MCF 10A (cell line): ENCODE measurements around the gene TBCD. TPM values are rescaled to one million over a fixed set of nuclear protein-coding genes. Genes with fewer than 3 reads are reported as not detected.

Source experiments
- BruUV-seq: library from RNA; stranded (reverse); fragments of 400-500 nt; replicated peaks from 2 replicates; lab custom pipeline; 2021; lab: Mats Ljungman, UMichigan
- CTCF ChIA-PET: fragments of 300-600 bp; sonication (Branson Sonifier 250); formaldehyde crosslinking; extraction: SDS; loops from one replicate; lab custom pipeline; 2021; ENCODE audit warnings: antibody characterized with exemption, inconsistent platforms; lab: Yijun Ruan, JAX
- POLR2A ChIA-PET: fragments of 300-600, 350-650 bp; sonication (Branson Sonifier 250); formaldehyde crosslinking; extraction: SDS; loops from one replicate; lab custom pipeline; 2020; ENCODE audit warnings: antibody characterized with exemption, inconsistent platforms; lab: Yijun Ruan, JAX
- DNase-seq: peaks from one replicate; pipeline ENCODE4 v3.0.0-alpha.2; 2018; ENCODE audit not compliant: unreplicated experiment
- H3K27ac Mint-ChIP-seq: one replicate; pipeline ENCODE4 v1.8.0; 2022; ENCODE audit warnings: mild to moderate bottlenecking, low read depth, mixed read lengths; ENCODE audit not compliant: unreplicated experiment
- H3K27me3 Mint-ChIP-seq: one replicate; pipeline ENCODE4 v1.8.0; 2022; ENCODE audit warnings: mixed read lengths; ENCODE audit not compliant: insufficient read depth, unreplicated experiment
- H3K36me3 Mint-ChIP-seq: one replicate; pipeline ENCODE4 v1.8.0; 2022; ENCODE audit warnings: mild to moderate bottlenecking, moderate library complexity, mixed read lengths; ENCODE audit not compliant: insufficient read depth, unreplicated experiment
- H3K4me1 Mint-ChIP-seq: one replicate; pipeline ENCODE4 v1.8.0; 2022; ENCODE audit warnings: mixed read lengths; ENCODE audit not compliant: insufficient read depth, unreplicated experiment
- H3K4me3 Mint-ChIP-seq: one replicate; pipeline ENCODE4 v1.8.0; 2022; ENCODE audit warnings: mild to moderate bottlenecking, moderate library complexity, mixed read lengths; ENCODE audit not compliant: unreplicated experiment
- H3K9me3 Mint-ChIP-seq: one replicate; pipeline ENCODE4 v1.8.0; 2022; ENCODE audit warnings: mixed read lengths; ENCODE audit not compliant: unreplicated experiment
- CTCF ChIP-seq: fragments of 200-600 bp; IDR thresholded peaks from one replicate; pipeline ENCODE4 v1.8.0; 2022; ENCODE audit warnings: antibody characterized with exemption, mild to moderate bottlenecking; ENCODE audit not compliant: unreplicated experiment
- intact Hi-C: fragments of 100-400 bp; cut with micrococcal nuclease; formaldehyde crosslinking; loops from 2 replicates; pipeline ENCODE4 v1.14.1; 2022
- total RNA-seq: library from RNA; stranded (reverse); gene quantifications from 2 replicates; pipeline ENCODE4 v1.2.3, GENCODE V29; 2022

The TBCD gene
- total RNA-seq, 1 experiment from 2014 or later = 76.2 TPM

- BruUV-seq = no TSS peak
Observed at GRCh38 chr17:82816358-82816757, 64.5 kb downstream of the TBCD start.

GRCh38 chr17:82817947-82818346, 66.1 kb downstream of the TBCD start:
- ChIA-PET POLR2A (interaction anchor here (0.6 kb wide), 1 partner anchor 27 kb away, joined by 3 read pairs; no protein-coding TSS in a partner anchor), CTCF (no interaction called here)
- H3K36me3 Mint-ChIP-seq = peaks cover 39% of the 10 kb centered on the region
- intact Hi-C loops = no loop called here
- H3K27me3 Mint-ChIP-seq = no peaks in the 10 kb centered on the region
- H3K4me1 Mint-ChIP-seq = peaks cover 6% of the 10 kb centered on the region
- no peak for TF ChIP-seq CTCF
- BruUV-seq = no TSS peak
- H3K4me3 Mint-ChIP-seq = no peak overlapping the region
- DNase-seq = no peak
- H3K9me3 Mint-ChIP-seq = peaks cover 8% of the 10 kb centered on the region
- no peak overlapping the region for H3K27ac Mint-ChIP-seq

More at GRCh38 chr17:82816358-82816757, 64.5 kb downstream of the TBCD start:
- no peak for TF ChIP-seq CTCF
- H3K4me1 Mint-ChIP-seq = no peaks in the 10 kb centered on the region
- peaks cover 33% of the 10 kb centered on the region for H3K36me3 Mint-ChIP-seq
- H3K9me3 Mint-ChIP-seq = peaks cover 8% of the 10 kb centered on the region
- no peak overlapping the region for H3K27ac Mint-ChIP-seq
- ChIA-PET CTCF (interaction anchor here (0.6 kb wide), 1 partner anchor 116 kb away, joined by 3 read pairs; no protein-coding TSS in a partner anchor), POLR2A (no interaction called here)
- no peak overlapping the region for H3K4me3 Mint-ChIP-seq
- no peaks in the 10 kb centered on the region for H3K27me3 Mint-ChIP-seq
- intact Hi-C loops = no loop called here
- no peak for DNase-seq

GRCh38 chr17:82820278-82821251, 68.7 kb downstream of the TBCD start:
- BruUV-seq = no TSS peak
- H3K27ac Mint-ChIP-seq = no peak overlapping the region
- POLR2A ChIA-PET = interaction anchor here (0.7 to 1.5 kb wide), 4 partner anchors 9 to 56 kb away, joined by 3 to 5 read pairs (median 4); no protein-coding TSS in a partner anchor
- intact Hi-C loops = no loop called here
- H3K27me3 Mint-ChIP-seq = no peaks in the 10 kb centered on the region
- CTCF ChIA-PET = interaction anchor here (0.6 to 1.2 kb wide), 4 partner anchors 16 to 322 kb away, joined by 3 to 6 read pairs (median 4); no protein-coding TSS in a partner anchor
- no peak overlapping the region for H3K4me3 Mint-ChIP-seq
- TF ChIP-seq CTCF = no peak
- no peak for DNase-seq
- peaks cover 6% of the 10 kb centered on the region for H3K4me1 Mint-ChIP-seq
- H3K36me3 Mint-ChIP-seq = peaks cover 30% of the 10 kb centered on the region
- peaks cover 8% of the 10 kb centered on the region for H3K9me3 Mint-ChIP-seq

- intact Hi-C loops = no loop called here
- no peaks in the 10 kb centered on the region for H3K27me3 Mint-ChIP-seq
- no peak for DNase-seq
- no peak overlapping the region for H3K4me3 Mint-ChIP-seq
- peaks cover 8% of the 10 kb centered on the region for H3K9me3 Mint-ChIP-seq
- ChIA-PET CTCF (no interaction called here), POLR2A (interaction anchor here (0.5 kb wide), 1 partner anchor 252 kb away, joined by 3 read pairs; no protein-coding TSS in a partner anchor)
- peaks cover 29% of the 10 kb centered on the region for H3K36me3 Mint-ChIP-seq
- peaks cover 6% of the 10 kb centered on the region for H3K4me1 Mint-ChIP-seq
- H3K27ac Mint-ChIP-seq = no peak overlapping the region
- no TSS peak for BruUV-seq
- no peak for TF ChIP-seq CTCF
Observed at GRCh38 chr17:82821554-82821953, 69.7 kb downstream of the TBCD start.
